H1 (cell line): ENCODE measurements around the gene SYT14. TPM values are rescaled to one million over a fixed set of nuclear protein-coding genes. Genes with fewer than 3 reads are reported as not detected.

ENCODE experiments used
- CTCF ChIA-PET: fragments of 300-600 bp; sonication (Branson Sonifier 250); formaldehyde crosslinking; loops from one replicate; lab custom pipeline; 2021; ENCODE audit not compliant: partially characterized antibody; lab: Charles Lee
- POLR2A ChIA-PET: fragments of 300-600 bp; sonication (Branson Sonifier 250); formaldehyde crosslinking; loops from one replicate; lab custom pipeline; 2021; ENCODE audit warnings: inconsistent platforms; ENCODE audit not compliant: partially characterized antibody; lab: Charles Lee
- DNase-seq, 2 experiments: peaks; one replicate each; pipeline versions ENCODE4 v3.0.0 to v3.0.0-alpha.2; 2010 to 2022; ENCODE audit warnings: low spot score in 2 of 2, low read depth in 1 of 2, mixed read lengths in 1 of 2
- FAIRE-seq: peaks from 2 replicates; lab custom pipeline; 2011; peaks lifted over from hg19 to GRCh38; lab: Jason Lieb, UNC
- H2AFZ ChIP-seq: 2 replicates; pipeline ENCODE4 v1.8.1; 2012; ENCODE audit warnings: low read length, inconsistent platforms
- H2AK5ac ChIP-seq: 2 replicates; pipeline ENCODE4 v1.6.1; 2013; ENCODE audit warnings: low read depth, low read length
- H2BK120ac ChIP-seq: replicated peaks from 2 replicates; pipeline ENCODE3; 2013; ENCODE audit warnings: low read depth, low read length, inconsistent platforms
- H2BK12ac ChIP-seq: 2 replicates; pipeline ENCODE4 v1.6.1; 2013; ENCODE audit warnings: low read depth, low read length
- H2BK15ac ChIP-seq: 2 replicates; pipeline ENCODE4 v1.6.1; 2013; ENCODE audit warnings: low read length
- H2BK20ac ChIP-seq: 2 replicates; pipeline ENCODE4 v1.6.1; 2013; ENCODE audit warnings: low read length
- H2BK5ac ChIP-seq: 2 replicates; pipeline ENCODE4 v1.6.1; 2013; ENCODE audit warnings: low read depth, low read length
- H3K14ac ChIP-seq: 2 replicates; pipeline ENCODE4 v1.6.1; 2013; ENCODE audit warnings: inconsistent platforms; ENCODE audit not compliant: insufficient read length
- H3K18ac ChIP-seq: 2 replicates; pipeline ENCODE4 v1.6.1; 2013; ENCODE audit warnings: low read length; ENCODE audit errors: extremely low read depth
- H3K23ac ChIP-seq: 2 replicates; pipeline ENCODE4 v1.6.1; 2013; ENCODE audit warnings: inconsistent platforms; ENCODE audit not compliant: insufficient read length
- H3K23me2 ChIP-seq: 2 replicates; pipeline ENCODE4 v1.6.1; 2013; ENCODE audit warnings: low read depth, low read length
- H3K27ac ChIP-seq: 2 replicates; pipeline ENCODE4 v1.6.1; 2011; ENCODE audit warnings: low read depth, low read length, inconsistent platforms
- H3K27me3 ChIP-seq, 4 experiments: replicated peaks in 1 of 4; 1 replicate in 1 of 4; 2 replicates in 3 of 4; pipeline versions ENCODE4 v1.6.1 to v1.8.1; 2011 to 2013; ENCODE audit warnings: low read length in 3 of 4, mild to moderate bottlenecking in 3 of 4, inconsistent platforms in 2 of 4, mixed read lengths in 2 of 4, moderate library complexity in 1 of 4; ENCODE audit not compliant: control insufficient read depth in 3 of 4, insufficient read depth in 3 of 4; ENCODE audit errors: extremely low read depth in 1 of 4
- H3K36me3 ChIP-seq, 4 experiments: 2 replicates each; pipeline versions ENCODE4 v1.6.1 to v1.8.1; 2011 to 2013; ENCODE audit warnings: mild to moderate bottlenecking in 4 of 4, low read length in 3 of 4, moderate library complexity in 2 of 4, control low read depth in 1 of 4, inconsistent platforms in 1 of 4; ENCODE audit not compliant: insufficient read depth in 4 of 4, control insufficient read depth in 2 of 4
- H3K4ac ChIP-seq: replicated peaks from 2 replicates; pipeline ENCODE3; 2013; ENCODE audit warnings: low read length, low read depth, mixed read lengths, inconsistent platforms; ENCODE audit not compliant: insufficient read length
- H3K4me1 ChIP-seq, 4 experiments: replicated peaks in 1 of 4; 1 replicate in 1 of 4; 2 replicates in 3 of 4; pipeline versions ENCODE4 v1.6.1 to v1.8.1; 2011 to 2013; ENCODE audit warnings: low read length in 3 of 4, inconsistent platforms in 2 of 4, mixed read lengths in 1 of 4; ENCODE audit not compliant: insufficient read depth in 4 of 4, control insufficient read depth in 3 of 4
- H3K4me2 ChIP-seq, 2 experiments: 2 replicates each; pipeline versions ENCODE4 v1.6.1 to v1.8.1; 2011 to 2013; ENCODE audit warnings: low read depth in 2 of 2, low read length in 2 of 2, control low read depth in 1 of 2, inconsistent platforms in 1 of 2, mild to moderate bottlenecking in 1 of 2; ENCODE audit not compliant: insufficient read depth in 1 of 2
- H3K4me3 ChIP-seq, 4 experiments: fragments of 200-600, 300-600 bp in 1 of 4; sonication (generic), shearing (Covaris generic), sonication (Bioruptor Twin) in 1 of 4; 2 replicates each; pipeline versions ENCODE4 v1.5.1 to v1.8.1; 2011 to 2016; ENCODE audit warnings: low read length in 4 of 4, low read depth in 3 of 4, control low read depth in 2 of 4, inconsistent platforms in 2 of 4, mild to moderate bottlenecking in 2 of 4, mixed read lengths in 1 of 4, moderate library complexity in 1 of 4; ENCODE audit not compliant: insufficient read depth in 2 of 4; ENCODE audit errors: extremely low read depth in 1 of 4
- H3K56ac ChIP-seq: replicated peaks from 2 replicates; pipeline ENCODE3; 2013; ENCODE audit warnings: low read depth, mild to moderate bottlenecking, mixed read lengths, low read length, inconsistent platforms; ENCODE audit not compliant: insufficient read length
- H3K79me1 ChIP-seq: 2 replicates; pipeline ENCODE4 v1.6.1; 2013; ENCODE audit warnings: low read depth, low read length, control low read depth
- H3K79me2 ChIP-seq, 2 experiments: 2 replicates each; pipeline versions ENCODE4 v1.6.1 to v1.8.1; 2012 to 2013; ENCODE audit warnings: low read length in 2 of 2, mild to moderate bottlenecking in 2 of 2, inconsistent platforms in 1 of 2; ENCODE audit not compliant: insufficient read depth in 2 of 2, control insufficient read depth in 1 of 2
- H3K9ac ChIP-seq, 4 experiments: replicated peaks in 1 of 4; 1 replicate in 1 of 4; 2 replicates in 3 of 4; pipeline versions ENCODE4 v1.6.1 to v1.8.1; 2011 to 2013; ENCODE audit warnings: low read depth in 3 of 4, low read length in 3 of 4, control low read depth in 2 of 4, mild to moderate bottlenecking in 2 of 4, moderate library complexity in 2 of 4, inconsistent platforms in 1 of 4; ENCODE audit errors: extremely low read depth in 1 of 4
- H3K9me3 ChIP-seq, 2 experiments: 2 replicates each; pipeline versions ENCODE4 v1.6.1 to v1.8.1; 2012 to 2013; ENCODE audit warnings: mild to moderate bottlenecking in 2 of 2, moderate library complexity in 2 of 2, control low read depth in 1 of 2, inconsistent platforms in 1 of 2, low read depth in 1 of 2, low read length in 1 of 2, mixed read lengths in 1 of 2; ENCODE audit not compliant: insufficient read depth in 2 of 2
- H4K20me1 ChIP-seq, 2 experiments: replicated peaks in 1 of 2; 2 replicates each; pipeline versions ENCODE3 to v1.8.1; 2011 to 2013; ENCODE audit warnings: inconsistent platforms in 2 of 2, low read length in 2 of 2, mild to moderate bottlenecking in 1 of 2; ENCODE audit not compliant: insufficient read depth in 2 of 2, control insufficient read depth in 1 of 2
- H4K5ac ChIP-seq: 2 replicates; pipeline ENCODE4 v1.6.1; 2013; ENCODE audit warnings: low read length, low read depth, mixed read lengths, inconsistent platforms; ENCODE audit not compliant: insufficient read length
- H4K8ac ChIP-seq: 2 replicates; pipeline ENCODE4 v1.8.0; 2013; ENCODE audit warnings: mild to moderate bottlenecking, moderate library complexity, low read length, inconsistent platforms; ENCODE audit not compliant: insufficient read depth; ENCODE audit errors: extremely low read depth
- H4K91ac ChIP-seq: replicated peaks from 2 replicates; pipeline ENCODE3; 2013; ENCODE audit warnings: low read length, mixed read lengths, inconsistent platforms; ENCODE audit not compliant: insufficient read length
- KDM5A ChIP-seq: fragments of 200-600 bp; IDR thresholded peaks from 2 replicates; pipeline ENCODE4 v1.7.1; 2012; ENCODE audit warnings: mild to moderate bottlenecking, low read length, inconsistent platforms, mixed read lengths
- WGBS, 2 experiments: shearing (Covaris generic) in 1 of 2; methylation state at CpG; one replicate each; pipeline versions ENCODE4 v1.1.6 to v1.1.7; 2013 to 2015; ENCODE audit warnings: low lambda C conversion rate in 2 of 2, mixed read lengths in 2 of 2, inconsistent platforms in 1 of 2, low coverage in 1 of 2, missing lambda C conversion rate in 1 of 2; ENCODE audit not compliant: insufficient replicate concordance in 2 of 2, insufficient coverage in 1 of 2, insufficient read length in 1 of 2; ENCODE audit errors: extremely low coverage in 1 of 2, missing lambda C conversion rate in 1 of 2; 5-methylcytosine and 5-hydroxymethylcytosine counted together
- polyA plus RNA-seq, 7 experiments: library from polyadenylated mRNA; depleted of rRNA in 3 of 7; stranded (reverse) in 5 of 7; unstranded in 2 of 7; fragments of >200 nt in 5 of 7; fragments of 200-250 nt in 2 of 7; gene quantifications; 1 replicate in 5 of 7; 2 replicates in 1 of 7; 4 replicates in 1 of 7; pipeline versions ENCODE4 v1.2.1 to v1.2.3, GENCODE V29; 2011 to 2013; ENCODE audit warnings: missing spikeins in 2 of 7, mixed read lengths in 2 of 7
- total RNA-seq: library from RNA; stranded (reverse); fragmentation: NEBNext Ultra II Directional; extraction: Animal tissue kit (Norgen Biotek cat#: 25700); gene quantifications from 2 replicates; pipeline ENCODE4 v1.2.1, GENCODE V29; 2021

SYT14 gene
- total and polyA plus RNA-seq, 2 of the 8 experiments (the other 6 are each of a cell fraction or from before 2014, with no cell fraction given) = 2.3 to 18.4 TPM

DNA sequence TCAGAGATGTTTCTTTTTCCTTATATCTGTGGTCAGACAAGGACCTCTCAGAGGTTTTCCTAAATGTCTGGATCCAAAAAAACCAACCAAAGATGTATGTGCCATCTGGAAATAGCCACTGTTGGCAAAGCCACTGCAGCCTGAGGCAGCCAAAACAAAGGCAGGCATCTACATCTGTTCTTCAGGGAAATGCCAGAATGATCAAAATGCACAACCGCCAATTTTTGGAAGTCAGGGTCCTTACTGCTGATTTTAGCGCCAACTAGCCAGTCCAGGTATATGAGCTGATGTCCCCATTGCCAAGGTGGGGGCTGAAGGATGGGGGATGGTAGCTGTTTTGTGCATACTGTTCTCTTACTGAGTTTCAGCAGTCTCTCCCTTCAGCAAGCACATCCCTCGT, 45.9 kb downstream of the SYT14 start:
- no peak overlapping the region for H3K4me3 ChIP-seq
- 98% methylated on average over 3 of the region's 3 CpGs; no CpG with 5 or more reads in 1 of the 2 experiments for WGBS, 2 experiments

More for the DNA sequence above, 45.9 kb downstream of the SYT14 start:
- Histone ChIP-seq H3K79me1 (no peaks in the 10 kb centered on the region), H3K18ac (no peak overlapping the region), H4K20me1 (no peaks in the 10 kb centered on the region), H2BK20ac (no peak overlapping the region), H3K9ac (no peak overlapping the region), H2BK120ac (no peak overlapping the region), H3K27me3 (no peaks in the 10 kb centered on the region), H2BK12ac (no peak overlapping the region), H3K56ac (no peak overlapping the region), H3K4me1 (peaks cover 0 to 2% (median 0%) of the 10 kb centered on the region in 4 experiments; a peak in 1 of 7 replicates), H3K14ac (no peak overlapping the region), H3K36me3 (0 out of 8 replicates have a peak, but pooled peaks cover 0 to 2% (median 0%) of the 10 kb centered on the region in 4 experiments), H4K91ac (no peak overlapping the region), H3K27ac (no peak overlapping the region), H3K79me2 (peaks cover 0 to 11% of the 10 kb centered on the region in 2 experiments; a peak in 2 of 4 replicates), H4K8ac (no peak overlapping the region), H2BK15ac (no peak overlapping the region), H2AK5ac (no peak overlapping the region), H2AFZ (no peak overlapping the region), H4K5ac (no peak overlapping the region), H3K23ac (no peak overlapping the region), H2BK5ac (no peak overlapping the region), H3K4me2 (no peak overlapping the region), H3K9me3 (peaks cover 10 to 18% of the 10 kb centered on the region in 2 experiments; a peak in 3 of 4 replicates), H3K4ac (no peak overlapping the region), H3K23me2 (no peaks in the 10 kb centered on the region)
- no peak for TF ChIP-seq KDM5A
- no peak for FAIRE-seq
- CTCF ChIA-PET = interaction anchor here (2.0 kb wide), 1 partner anchor 84 kb away, joined by 4 read pairs; no protein-coding TSS in a partner anchor
- no peak for DNase-seq
- POLR2A ChIA-PET = no interaction called here
